Urinary bladder (tissue), 4 donors: ENCODE results near the gene PMF1. TPM values are rescaled to one million over a fixed set of nuclear protein-coding genes. Genes with fewer than 3 reads are reported as not detected.
A peak's percentile ranks its signal among the peaks of the same experiment; 100 is the strongest.

ENCODE experiments used
- DNase-seq: peaks from one replicate; pipeline ENCODE4 v3.0.0-alpha.2; 2015; ENCODE audit errors: extremely low spot score
- H3K27ac ChIP-seq: one replicate; pipeline ENCODE4 v1.5.1; 2013; ENCODE audit warnings: low read depth, mild to moderate bottlenecking, moderate library complexity
- H3K36me3 ChIP-seq: one replicate; pipeline ENCODE4 v1.6.1; 2013; ENCODE audit warnings: mild to moderate bottlenecking, moderate library complexity; ENCODE audit not compliant: insufficient read depth
- H3K4me1 ChIP-seq: one replicate; pipeline ENCODE4 v1.6.1; 2013; ENCODE audit warnings: mild to moderate bottlenecking, moderate library complexity; ENCODE audit not compliant: insufficient read depth
- H3K4me3 ChIP-seq: one replicate; pipeline ENCODE4 v1.5.1; 2013; ENCODE audit warnings: low read depth, low read length
- WGBS: extraction: QIAGEN DNeasy Blood & Tissue Kit; methylation state at CpG from one replicate; pipeline ENCODE4 v1.1.7; 2013; 5-methylcytosine and 5-hydroxymethylcytosine counted together
- polyA plus RNA-seq: library from polyadenylated mRNA; stranded (reverse); fragments of 200-250 nt; gene quantifications from one replicate; pipeline ENCODE4 v1.2.3, GENCODE V29; 2013
- total RNA-seq: library from RNA; depleted of rRNA; stranded (reverse); fragments of >200 nt; gene quantifications from one replicate; pipeline ENCODE4 v1.2.3, GENCODE V29; 2014
- donor health status: healthy with polysubstance abuse.
- donor health status: healthy.

The PMF1 gene
- total and polyA plus RNA-seq, 2 donors = 36.9 to 65.6 TPM

- H3K4me3 ChIP-seq = no peak within 1 kb of the TSS
- DNase-seq = no peak
- WGBS = 41% methylated on average over 16 of the region's 16 CpGs
- H3K27ac ChIP-seq = no peak within 1 kb of the TSS
- no peaks in the 10 kb centered on the region for H3K36me3 ChIP-seq
- no peaks in the 10 kb centered on the region for H3K4me1 ChIP-seq
Observed at GRCh38 chr1:156247460-156248322, 34.9 kb downstream of the PMF1 start, which contains the start of gene PAQR6. PAQR6 (minus strand) TSS chr1:156248056; CDS start chr1:156246731, 1,325 bp downstream.

GRCh38 chr1:156248323-156248683, 35.5 kb downstream of the PMF1 start:
- Histone ChIP-seq H3K4me3 (no peak overlapping the region), H3K4me1 (no peaks in the 10 kb centered on the region), H3K27ac (no peak overlapping the region), H3K36me3 (no peaks in the 10 kb centered on the region)
- DNase-seq = no peak
- 80% methylated on average over 4 of the region's 4 CpGs for WGBS

GRCh38 chr1:156249593-156249992, 36.8 kb downstream of the PMF1 start:
- H3K36me3 ChIP-seq = no peaks in the 10 kb centered on the region
- H3K4me1 ChIP-seq = no peaks in the 10 kb centered on the region
- 87% methylated on average over 5 of the region's 5 CpGs for WGBS
- DNase-seq = no peak
- H3K27ac ChIP-seq = no peak overlapping the region
- H3K4me3 ChIP-seq = no peak overlapping the region

- H3K4me3 ChIP-seq = no peak overlapping the region
- DNase-seq = peak; percentile 57
- no peaks in the 10 kb centered on the region for H3K4me1 ChIP-seq
- no peaks in the 10 kb centered on the region for H3K36me3 ChIP-seq
- 45% methylated on average over 3 of the region's 3 CpGs for WGBS
- H3K27ac ChIP-seq = no peak overlapping the region
Observed at GRCh38 chr1:156251527-156251926, 38.7 kb downstream of the PMF1 start.

- WGBS = 90% methylated on average over 3 of the region's 3 CpGs
- DNase-seq = no peak
- Histone ChIP-seq H3K4me3 (no peak overlapping the region), H3K4me1 (no peaks in the 10 kb centered on the region), H3K27ac (no peak overlapping the region), H3K36me3 (peaks cover 6% of the 10 kb centered on the region)
Observed at GRCh38 chr1:156253634-156254033, 40.8 kb downstream of the PMF1 start.

- Histone ChIP-seq H3K4me3 (no peak overlapping the region), H3K27ac (no peak overlapping the region), H3K36me3 (peaks cover 21% of the 10 kb centered on the region), H3K4me1 (no peaks in the 10 kb centered on the region)
- 87% methylated on average over 2 of the region's 2 CpGs for WGBS
- no peak for DNase-seq
Observed at GRCh38 chr1:156257711-156258110, 44.9 kb downstream of the PMF1 start.

- WGBS = 94% methylated on average over 8 of the region's 8 CpGs
- DNase-seq = no peak
- no peak overlapping the region for H3K27ac ChIP-seq
- H3K4me1 ChIP-seq = no peaks in the 10 kb centered on the region
- H3K36me3 ChIP-seq = peaks cover 22% of the 10 kb centered on the region
- H3K4me3 ChIP-seq = no peak overlapping the region
Observed at GRCh38 chr1:156258859-156259258, 46.1 kb downstream of the PMF1 start.

GRCh38 chr1:156259805-156260204, 47.0 kb downstream of the PMF1 start:
- Histone ChIP-seq H3K27ac (no peak overlapping the region), H3K4me3 (no peak overlapping the region), H3K4me1 (no peaks in the 10 kb centered on the region), H3K36me3 (peaks cover 22% of the 10 kb centered on the region)
- 42% methylated on average over 3 of the region's 3 CpGs for WGBS
- DNase-seq = no peak

GRCh38 chr1:156260896-156261295, 48.1 kb downstream of the PMF1 start:
- no peak for DNase-seq
- Histone ChIP-seq H3K36me3 (peaks cover 25% of the 10 kb centered on the region), H3K4me1 (no peaks in the 10 kb centered on the region), H3K4me3 (no peak overlapping the region), H3K27ac (no peak overlapping the region)
- 92% methylated on average over 2 of the region's 2 CpGs for WGBS

- Histone ChIP-seq H3K4me1 (no peaks in the 10 kb centered on the region), H3K36me3 (peaks cover 31% of the 10 kb centered on the region), H3K27ac (no peak overlapping the region), H3K4me3 (no peak overlapping the region)
- DNase-seq = no peak
- 84% methylated on average over 9 of the region's 9 CpGs for WGBS
Observed at GRCh38 chr1:156262461-156263287, 49.9 kb downstream of the PMF1 start.

GRCh38 chr1:156263288-156263655, 50.5 kb downstream of the PMF1 start:
- Histone ChIP-seq H3K36me3 (peaks cover 26% of the 10 kb centered on the region), H3K4me3 (no peak overlapping the region), H3K4me1 (no peaks in the 10 kb centered on the region), H3K27ac (no peak overlapping the region)
- no peak for DNase-seq
- 92% methylated on average over 9 of the region's 9 CpGs for WGBS

- 92% methylated on average over 13 of the region's 13 CpGs for WGBS
- Histone ChIP-seq H3K4me3 (no peak overlapping the region), H3K4me1 (no peaks in the 10 kb centered on the region), H3K27ac (no peak overlapping the region), H3K36me3 (peaks cover 11% of the 10 kb centered on the region)
- DNase-seq = no peak
Observed at GRCh38 chr1:156266051-156266450, 53.2 kb downstream of the PMF1 start.

- no peak overlapping the region for H3K27ac ChIP-seq
- no peak for DNase-seq
- H3K4me1 ChIP-seq = no peaks in the 10 kb centered on the region
- no peak overlapping the region for H3K4me3 ChIP-seq
- H3K36me3 ChIP-seq = peaks cover 14% of the 10 kb centered on the region
- WGBS = 83% methylated on average over 4 of the region's 4 CpGs
Observed at GRCh38 chr1:156268336-156268735, 55.5 kb downstream of the PMF1 start.

GRCh38 chr1:156270314-156270713, 57.5 kb downstream of the PMF1 start:
- no peak for DNase-seq
- WGBS = 94% methylated on average over 3 of the region's 3 CpGs
- Histone ChIP-seq H3K4me1 (no peaks in the 10 kb centered on the region), H3K36me3 (peaks cover 18% of the 10 kb centered on the region), H3K4me3 (no peak overlapping the region), H3K27ac (no peak overlapping the region)
